ENCODE results near the gene RAB37. TPM values are rescaled to one million over a fixed set of nuclear protein-coding genes. Genes with fewer than 3 reads are reported as not detected.

Gene RAB37
- total RNA-seq, 3 donors from 2014 or later, result 0.98 to 2.1 (median 2.0) TPM

- Histone ChIP-seq H3K27ac (peak overlapping the region; percentile 64 to 89), H3K9me3 (no peaks in the 10 kb centered on the region), H3K36me3 (no peaks in the 10 kb centered on the region), H3K4me3 (peak overlapping the region; percentile 81 to 93 (median 90)), H3K27me3 (no peaks in the 10 kb centered on the region), H3K4me1 (peaks cover 0 to 4% of the 10 kb centered on the region in 2 donors)
- DNase-seq (ENCODE audit: low spot score in 2 of 2), result no peak
- TF ChIP-seq CTCF (IDR thresholded peaks at IDR 0.05) (peak in 1 of 3 donors; percentile 18), POLR2AphosphoS5 (IDR thresholded peaks at IDR 0.05) (no peak)
- intact Hi-C loops (cut with DNase I; ENCODE audit: low total_unique reads), result loop anchor here (2.0 kb wide), 1 partner anchor 123 kb away; no protein-coding TSS in a partner anchor
Measured at GRCh38 chr17:74748279-74748528, 11.1 kb downstream of the RAB37 start.

GRCh38 chr17:74748529-74749278 lies 11.6 kb downstream of the RAB37 start, which contains the start of gene NHERF1:
TSS of gene NHERF1 (plus strand) at chr17:74748628. CDS start at chr17:74748847, 219 bp downstream.
- Histone ChIP-seq H3K27ac (peak within 1 kb of the TSS; percentile 82 to 89), H3K4me3 (peak within 1 kb of the TSS; percentile 81 to 93 (median 90)), H3K9me3 (no peaks in the 10 kb centered on the region), H3K27me3 (no peaks in the 10 kb centered on the region), H3K36me3 (no peaks in the 10 kb centered on the region), H3K4me1 (peaks cover 0 to 4% of the 10 kb centered on the region in 2 donors)
- intact Hi-C loops (cut with DNase I; ENCODE audit: low total_unique reads), result loop anchor here (2.0 kb wide), 1 partner anchor 122 kb away; no protein-coding TSS in a partner anchor
- TF ChIP-seq POLR2A (IDR thresholded peaks at IDR 0.05) (peak; percentile 89), POLR2AphosphoS5 (IDR thresholded peaks at IDR 0.05) (peak; percentile 75 to 96 (median 93)), CTCF (IDR thresholded peaks at IDR 0.05) (peak in 1 of 3 donors; percentile 27)
- DNase-seq (ENCODE audit: low spot score in 2 of 2), result peak; percentile 95 to 96

GRCh38 chr17:74749279-74750038 lies 12.4 kb downstream of the RAB37 start:
- Histone ChIP-seq H3K36me3 (no peaks in the 10 kb centered on the region), H3K4me3 (peak overlapping the region; percentile 81 to 93 (median 90)), H3K27ac (peak overlapping the region; percentile 82 to 89), H3K27me3 (no peaks in the 10 kb centered on the region), H3K9me3 (no peaks in the 10 kb centered on the region), H3K4me1 (peaks cover 0 to 4% of the 10 kb centered on the region in 2 donors)
- TF ChIP-seq POLR2A (IDR thresholded peaks at IDR 0.05) (no peak), POLR2AphosphoS5 (IDR thresholded peaks at IDR 0.05) (no peak), CTCF (IDR thresholded peaks at IDR 0.05) (no peak)
- no peak for DNase-seq (ENCODE audit: low spot score in 2 of 2)
- intact Hi-C loops (cut with DNase I; ENCODE audit: low total_unique reads), result loop anchor here (2.0 kb wide), 1 partner anchor 121 kb away; no protein-coding TSS in a partner anchor

- intact Hi-C loops (cut with DNase I; ENCODE audit: low total_unique reads), result no loop called here
- Histone ChIP-seq H3K27me3 (no peaks in the 10 kb centered on the region), H3K4me1 (peaks cover 0 to 4% of the 10 kb centered on the region in 2 donors), H3K4me3 (peak overlapping the region; percentile 81 to 93 (median 90)), H3K9me3 (no peaks in the 10 kb centered on the region), H3K27ac (peak overlapping the region; percentile 82 to 89), H3K36me3 (no peaks in the 10 kb centered on the region)
- DNase-seq (ENCODE audit: low spot score in 2 of 2), result no peak
- TF ChIP-seq CTCF (IDR thresholded peaks at IDR 0.05), result no peak
- no peak for TF ChIP-seq POLR2AphosphoS5 (IDR thresholded peaks at IDR 0.05)
- TF ChIP-seq POLR2A (IDR thresholded peaks at IDR 0.05), result no peak
Measured at GRCh38 chr17:74750039-74750326, 12.9 kb downstream of the RAB37 start.
